Muscle layer of duodenum (tissue), 2 donors: ENCODE data around the gene VPS37D.
"Not testable (repeated sequence)": the region's sequence is repeated elsewhere in the genome, so short reads cannot be mapped to it uniquely, and the experiment has no call there.

Source experiments
- H3K27ac ChIP-seq: one replicate; pipeline ENCODE4 v1.7.0; 2013; ENCODE audit warnings: mild to moderate bottlenecking, low read length
- H3K27me3 ChIP-seq: one replicate; pipeline ENCODE4 v1.7.0; 2013; ENCODE audit warnings: low read depth, mild to moderate bottlenecking, control low read depth, low read length
- H3K36me3 ChIP-seq, 2 donors: one replicate each; pipeline ENCODE4 v1.7.0; 2013; ENCODE audit warnings: low read length in 2 of 2, control low read depth in 1 of 2, mild to moderate bottlenecking in 1 of 2; ENCODE audit not compliant: insufficient read depth in 2 of 2, control insufficient read depth in 1 of 2
- H3K4me1 ChIP-seq, 2 donors: one replicate each; pipeline ENCODE4 v1.7.0; 2013; ENCODE audit warnings: low read length in 2 of 2, mild to moderate bottlenecking in 2 of 2, control low read depth in 1 of 2, moderate library complexity in 1 of 2; ENCODE audit not compliant: insufficient read depth in 2 of 2, control insufficient read depth in 1 of 2
- H3K4me3 ChIP-seq, 2 donors: one replicate each; pipeline ENCODE4 v1.7.0; 2013; ENCODE audit warnings: low read length in 2 of 2, low read depth in 1 of 2, mild to moderate bottlenecking in 1 of 2
- H3K9me3 ChIP-seq, 2 donors: one replicate each; pipeline ENCODE4 v1.7.0; 2013; ENCODE audit warnings: low read length in 2 of 2, control low read depth in 1 of 2, mild to moderate bottlenecking in 1 of 2; ENCODE audit not compliant: control insufficient read depth in 1 of 2
- donor health status: healthy.

Gene VPS37D

GRCh38 chr7:73712773-73713172, 45.1 kb downstream of the VPS37D start:
- peaks cover 6 to 26% of the 10 kb centered on the region in 2 donors for H3K4me1 ChIP-seq
- H3K4me3 ChIP-seq = no peak overlapping the region
- no peaks in the 10 kb centered on the region for H3K27me3 ChIP-seq
- H3K9me3 ChIP-seq = no peaks in the 10 kb centered on the region
- no peaks in the 10 kb centered on the region for H3K36me3 ChIP-seq
- H3K27ac ChIP-seq = no peak overlapping the region

GRCh38 chr7:73713319-73713718, 45.7 kb downstream of the VPS37D start:
- H3K9me3 ChIP-seq, H3K27me3 ChIP-seq, H3K27ac ChIP-seq, H3K4me3 ChIP-seq, H3K36me3 ChIP-seq: not testable (repeated sequence)
- peaks cover 6 to 31% of the 10 kb centered on the region in 2 donors for H3K4me1 ChIP-seq

GRCh38 chr7:73715648-73716317, 48.2 kb downstream of the VPS37D start:
- H3K27ac ChIP-seq = no peak overlapping the region

GRCh38 chr7:73716318-73716890, 48.8 kb downstream of the VPS37D start:
- no peak overlapping the region for H3K4me3 ChIP-seq
- H3K27me3 ChIP-seq = no peaks in the 10 kb centered on the region
- H3K36me3 ChIP-seq = no peaks in the 10 kb centered on the region
- no peak overlapping the region for H3K27ac ChIP-seq
- H3K4me1 ChIP-seq = peaks cover 9 to 48% of the 10 kb centered on the region in 2 donors
- H3K9me3 ChIP-seq = no peaks in the 10 kb centered on the region

More at GRCh38 chr7:73715648-73716317, 48.2 kb downstream of the VPS37D start:
- Histone ChIP-seq H3K9me3 (no peaks in the 10 kb centered on the region), H3K4me1 (peaks cover 9 to 45% of the 10 kb centered on the region in 2 donors), H3K27me3 (no peaks in the 10 kb centered on the region), H3K36me3 (no peaks in the 10 kb centered on the region), H3K4me3 (no peak overlapping the region)

- Histone ChIP-seq H3K4me3 (no peak overlapping the region), H3K9me3 (no peaks in the 10 kb centered on the region), H3K27ac (no peak overlapping the region), H3K4me1 (peaks cover 9 to 50% of the 10 kb centered on the region in 2 donors), H3K36me3 (no peaks in the 10 kb centered on the region), H3K27me3 (no peaks in the 10 kb centered on the region)
Measured at GRCh38 chr7:73717025-73717807, 49.6 kb downstream of the VPS37D start.

- Histone ChIP-seq H3K4me1 (peaks cover 9 to 50% of the 10 kb centered on the region in 2 donors), H3K9me3 (no peaks in the 10 kb centered on the region), H3K36me3 (no peaks in the 10 kb centered on the region), H3K27me3 (no peaks in the 10 kb centered on the region), H3K4me3 (peak overlapping the region; percentile 55 to 84), H3K27ac (no peak overlapping the region)
Measured at GRCh38 chr7:73717991-73718405, 50.4 kb downstream of the VPS37D start.

- peaks cover 9 to 50% of the 10 kb centered on the region in 2 donors for H3K4me1 ChIP-seq
Measured at GRCh38 chr7:73718438-73718881, 50.8 kb downstream of the VPS37D start.

GRCh38 chr7:73718905-73719805, 51.5 kb downstream of the VPS37D start, which contains the start of gene STX1A:
TSS of gene STX1A (minus strand) at chr7:73719669. CDS start at chr7:73719631, 38 bp downstream.
- Histone ChIP-seq H3K36me3 (no peaks in the 10 kb centered on the region), H3K27me3 (no peaks in the 10 kb centered on the region), H3K4me1 (peaks cover 9 to 50% of the 10 kb centered on the region in 2 donors), H3K9me3 (no peaks in the 10 kb centered on the region), H3K4me3 (peak within 1 kb of the TSS; percentile 55 to 84), H3K27ac (no peak within 1 kb of the TSS)

More at GRCh38 chr7:73718438-73718881, 50.8 kb downstream of the VPS37D start:
- Histone ChIP-seq H3K4me3 (peak overlapping the region; percentile 55 to 84), H3K27me3 (no peaks in the 10 kb centered on the region), H3K36me3 (no peaks in the 10 kb centered on the region), H3K9me3 (no peaks in the 10 kb centered on the region), H3K27ac (no peak overlapping the region)

- H3K9me3 ChIP-seq = no peaks in the 10 kb centered on the region
- no peaks in the 10 kb centered on the region for H3K36me3 ChIP-seq
- H3K27ac ChIP-seq = no peak overlapping the region
- peaks cover 9 to 50% of the 10 kb centered on the region in 2 donors for H3K4me1 ChIP-seq
- peak overlapping the region; percentile 30 to 54 for H3K4me3 ChIP-seq
- H3K27me3 ChIP-seq = no peaks in the 10 kb centered on the region
Measured at GRCh38 chr7:73719806-73720169, 52.2 kb downstream of the VPS37D start.

- peaks cover 9 to 47% of the 10 kb centered on the region in 2 donors for H3K4me1 ChIP-seq
- H3K36me3 ChIP-seq, H3K9me3 ChIP-seq, H3K27me3 ChIP-seq, H3K27ac ChIP-seq, H3K4me3 ChIP-seq: not testable (repeated sequence)
Measured at GRCh38 chr7:73720443-73720842, 52.8 kb downstream of the VPS37D start.
